ENCODE measurements around the gene C19orf73. TPM values are rescaled to one million over a fixed set of nuclear protein-coding genes. Genes with fewer than 3 reads are reported as not detected.

The C19orf73 gene
- total and polyA plus RNA-seq, 9 of the 15 experiments (the other 6 are each of a cell fraction or from before 2014, with no cell fraction given), result 0.08 to 7.4 (median 1.4) TPM

DNA sequence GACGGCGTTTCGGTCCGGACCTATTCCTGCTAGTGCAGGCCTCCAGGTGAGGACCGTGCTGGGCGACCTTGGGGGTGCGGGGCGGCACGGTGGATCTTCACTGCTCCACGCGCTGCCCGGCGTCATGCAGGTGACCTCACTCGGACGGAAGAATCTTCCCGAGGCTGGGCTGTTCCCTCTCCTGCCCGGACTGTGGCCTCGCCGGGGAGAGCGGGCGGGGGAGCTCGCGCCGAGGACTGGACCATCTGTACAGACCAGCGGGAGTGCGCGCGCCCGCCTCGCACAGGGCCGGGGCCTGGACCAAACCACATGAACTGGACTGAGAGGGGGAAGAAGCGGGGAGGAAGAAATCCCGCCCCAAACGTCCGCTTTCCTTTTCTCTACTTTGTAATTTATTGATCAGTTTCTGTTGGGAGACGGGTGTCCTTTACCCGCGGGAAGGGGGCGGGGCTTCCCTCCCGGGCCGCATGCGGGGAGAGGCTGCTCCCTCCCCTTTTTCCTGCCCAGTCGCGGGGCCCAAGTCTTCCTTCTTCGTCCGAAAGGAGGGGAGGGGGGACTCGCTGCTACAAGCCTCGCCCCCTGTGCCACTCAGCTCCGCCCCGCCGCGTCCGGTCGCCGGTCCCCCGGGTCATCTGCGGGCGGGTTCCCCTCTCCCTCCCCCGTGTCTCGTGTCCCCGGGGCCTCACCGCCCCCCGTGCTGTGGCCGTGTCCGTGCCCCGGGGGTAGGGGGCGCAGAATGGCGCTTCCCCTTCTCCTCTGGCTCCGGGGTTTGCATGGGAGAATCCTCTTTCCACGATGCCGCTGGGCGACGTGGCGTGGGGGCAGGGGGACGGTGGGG, 31.4 kb upstream of the C19orf73 start (continued):
- no peak for TF ChIP-seq ZKSCAN1 (IDR thresholded peaks at IDR 0.05; ENCODE audit: low read depth, low read length)
- TF ChIP-seq MAZ (CRISPR knock-in tag; conservative IDR thresholded peaks at IDR 0.05 in 1 of 2, IDR thresholded peaks at IDR 0.05 in 1 of 2), result peak; percentile 75 to 87; a peak in 3 of 4 replicates
- TF ChIP-seq ZNF583 (CRISPR knock-in tag; IDR thresholded peaks at IDR 0.05), result 0 out of 2 replicates have a peak, but pooled peaks have one; percentile 34
- TF ChIP-seq RB1 (IDR thresholded peaks at IDR 0.05; ENCODE audit: low read depth), result peak; percentile 38; the same call in 1 of the 2 replicates
- TF ChIP-seq, protein P1, sequence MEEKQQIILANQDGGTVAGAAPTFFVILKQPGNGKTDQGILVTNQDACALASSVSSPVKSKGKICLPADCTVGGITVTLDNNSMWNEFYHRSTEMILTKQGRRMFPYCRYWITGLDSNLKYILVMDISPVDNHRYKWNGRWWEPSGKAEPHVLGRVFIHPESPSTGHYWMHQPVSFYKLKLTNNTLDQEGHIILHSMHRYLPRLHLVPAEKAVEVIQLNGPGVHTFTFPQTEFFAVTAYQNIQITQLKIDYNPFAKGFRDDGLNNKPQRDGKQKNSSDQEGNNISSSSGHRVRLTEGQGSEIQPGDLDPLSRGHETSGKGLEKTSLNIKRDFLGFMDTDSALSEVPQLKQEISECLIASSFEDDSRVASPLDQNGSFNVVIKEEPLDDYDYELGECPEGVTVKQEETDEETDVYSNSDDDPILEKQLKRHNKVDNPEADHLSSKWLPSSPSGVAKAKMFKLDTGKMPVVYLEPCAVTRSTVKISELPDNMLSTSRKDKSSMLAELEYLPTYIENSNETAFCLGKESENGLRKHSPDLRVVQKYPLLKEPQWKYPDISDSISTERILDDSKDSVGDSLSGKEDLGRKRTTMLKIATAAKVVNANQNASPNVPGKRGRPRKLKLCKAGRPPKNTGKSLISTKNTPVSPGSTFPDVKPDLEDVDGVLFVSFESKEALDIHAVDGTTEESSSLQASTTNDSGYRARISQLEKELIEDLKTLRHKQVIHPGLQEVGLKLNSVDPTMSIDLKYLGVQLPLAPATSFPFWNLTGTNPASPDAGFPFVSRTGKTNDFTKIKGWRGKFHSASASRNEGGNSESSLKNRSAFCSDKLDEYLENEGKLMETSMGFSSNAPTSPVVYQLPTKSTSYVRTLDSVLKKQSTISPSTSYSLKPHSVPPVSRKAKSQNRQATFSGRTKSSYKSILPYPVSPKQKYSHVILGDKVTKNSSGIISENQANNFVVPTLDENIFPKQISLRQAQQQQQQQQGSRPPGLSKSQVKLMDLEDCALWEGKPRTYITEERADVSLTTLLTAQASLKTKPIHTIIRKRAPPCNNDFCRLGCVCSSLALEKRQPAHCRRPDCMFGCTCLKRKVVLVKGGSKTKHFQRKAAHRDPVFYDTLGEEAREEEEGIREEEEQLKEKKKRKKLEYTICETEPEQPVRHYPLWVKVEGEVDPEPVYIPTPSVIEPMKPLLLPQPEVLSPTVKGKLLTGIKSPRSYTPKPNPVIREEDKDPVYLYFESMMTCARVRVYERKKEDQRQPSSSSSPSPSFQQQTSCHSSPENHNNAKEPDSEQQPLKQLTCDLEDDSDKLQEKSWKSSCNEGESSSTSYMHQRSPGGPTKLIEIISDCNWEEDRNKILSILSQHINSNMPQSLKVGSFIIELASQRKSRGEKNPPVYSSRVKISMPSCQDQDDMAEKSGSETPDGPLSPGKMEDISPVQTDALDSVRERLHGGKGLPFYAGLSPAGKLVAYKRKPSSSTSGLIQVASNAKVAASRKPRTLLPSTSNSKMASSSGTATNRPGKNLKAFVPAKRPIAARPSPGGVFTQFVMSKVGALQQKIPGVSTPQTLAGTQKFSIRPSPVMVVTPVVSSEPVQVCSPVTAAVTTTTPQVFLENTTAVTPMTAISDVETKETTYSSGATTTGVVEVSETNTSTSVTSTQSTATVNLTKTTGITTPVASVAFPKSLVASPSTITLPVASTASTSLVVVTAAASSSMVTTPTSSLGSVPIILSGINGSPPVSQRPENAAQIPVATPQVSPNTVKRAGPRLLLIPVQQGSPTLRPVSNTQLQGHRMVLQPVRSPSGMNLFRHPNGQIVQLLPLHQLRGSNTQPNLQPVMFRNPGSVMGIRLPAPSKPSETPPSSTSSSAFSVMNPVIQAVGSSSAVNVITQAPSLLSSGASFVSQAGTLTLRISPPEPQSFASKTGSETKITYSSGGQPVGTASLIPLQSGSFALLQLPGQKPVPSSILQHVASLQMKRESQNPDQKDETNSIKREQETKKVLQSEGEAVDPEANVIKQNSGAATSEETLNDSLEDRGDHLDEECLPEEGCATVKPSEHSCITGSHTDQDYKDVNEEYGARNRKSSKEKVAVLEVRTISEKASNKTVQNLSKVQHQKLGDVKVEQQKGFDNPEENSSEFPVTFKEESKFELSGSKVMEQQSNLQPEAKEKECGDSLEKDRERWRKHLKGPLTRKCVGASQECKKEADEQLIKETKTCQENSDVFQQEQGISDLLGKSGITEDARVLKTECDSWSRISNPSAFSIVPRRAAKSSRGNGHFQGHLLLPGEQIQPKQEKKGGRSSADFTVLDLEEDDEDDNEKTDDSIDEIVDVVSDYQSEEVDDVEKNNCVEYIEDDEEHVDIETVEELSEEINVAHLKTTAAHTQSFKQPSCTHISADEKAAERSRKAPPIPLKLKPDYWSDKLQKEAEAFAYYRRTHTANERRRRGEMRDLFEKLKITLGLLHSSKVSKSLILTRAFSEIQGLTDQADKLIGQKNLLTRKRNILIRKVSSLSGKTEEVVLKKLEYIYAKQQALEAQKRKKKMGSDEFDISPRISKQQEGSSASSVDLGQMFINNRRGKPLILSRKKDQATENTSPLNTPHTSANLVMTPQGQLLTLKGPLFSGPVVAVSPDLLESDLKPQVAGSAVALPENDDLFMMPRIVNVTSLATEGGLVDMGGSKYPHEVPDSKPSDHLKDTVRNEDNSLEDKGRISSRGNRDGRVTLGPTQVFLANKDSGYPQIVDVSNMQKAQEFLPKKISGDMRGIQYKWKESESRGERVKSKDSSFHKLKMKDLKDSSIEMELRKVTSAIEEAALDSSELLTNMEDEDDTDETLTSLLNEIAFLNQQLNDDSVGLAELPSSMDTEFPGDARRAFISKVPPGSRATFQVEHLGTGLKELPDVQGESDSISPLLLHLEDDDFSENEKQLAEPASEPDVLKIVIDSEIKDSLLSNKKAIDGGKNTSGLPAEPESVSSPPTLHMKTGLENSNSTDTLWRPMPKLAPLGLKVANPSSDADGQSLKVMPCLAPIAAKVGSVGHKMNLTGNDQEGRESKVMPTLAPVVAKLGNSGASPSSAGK (IDR thresholded peaks at IDR 0.05), result peak; percentile 32; the same call in 1 of the 2 replicates
- peak; percentile 61 for TF ChIP-seq NCOR1 (IDR thresholded peaks at IDR 0.05)
- TF ChIP-seq PRPF4 (IDR thresholded peaks at IDR 0.05; ENCODE audit: insufficient read depth, low read depth, low read length, poor library complexity, severe bottlenecking), result no peak
- TF ChIP-seq CBFA2T3 (IDR thresholded peaks at IDR 0.05), result peak; percentile 2
- TF ChIP-seq, protein P2, sequence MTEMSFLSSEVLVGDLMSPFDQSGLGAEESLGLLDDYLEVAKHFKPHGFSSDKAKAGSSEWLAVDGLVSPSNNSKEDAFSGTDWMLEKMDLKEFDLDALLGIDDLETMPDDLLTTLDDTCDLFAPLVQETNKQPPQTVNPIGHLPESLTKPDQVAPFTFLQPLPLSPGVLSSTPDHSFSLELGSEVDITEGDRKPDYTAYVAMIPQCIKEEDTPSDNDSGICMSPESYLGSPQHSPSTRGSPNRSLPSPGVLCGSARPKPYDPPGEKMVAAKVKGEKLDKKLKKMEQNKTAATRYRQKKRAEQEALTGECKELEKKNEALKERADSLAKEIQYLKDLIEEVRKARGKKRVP (CRISPR knock-in tag; IDR thresholded peaks at IDR 0.05), result 0 out of 2 replicates have a peak, but pooled peaks have one; percentile 37
- peak; percentile 100 for TF ChIP-seq ATF7 (IDR thresholded peaks at IDR 0.05)
- no peak for TF ChIP-seq SP2 (IDR thresholded peaks at IDR 0.05; ENCODE audit: extremely low read depth, low read depth, low read length, poor library complexity, severe bottlenecking)
- peak; percentile 20; the same call in 1 of the 2 replicates for TF ChIP-seq BCOR (IDR thresholded peaks at IDR 0.05)
- TF ChIP-seq NFIC (IDR thresholded peaks at IDR 0.05), result 0 out of 2 replicates have a peak, but pooled peaks have one; percentile 24
- peak; percentile 68 for TF ChIP-seq NEUROD1 (IDR thresholded peaks at IDR 0.05; ENCODE audit: borderline replicate concordance, low read depth, low read length, partially characterized antibody)

All from K562 (cell line).